ENCODE data around the gene PDK2.

- no peak for TF ChIP-seq POLR2A (IDR thresholded peaks at IDR 0.05; ENCODE audit: low read length)
- TF ChIP-seq GATA1 (IDR thresholded peaks at IDR 0.05; ENCODE audit: low read depth, low read length): no peak
Observed at GRCh38 chr17:50080827-50081226, 14.3 kb upstream of the PDK2 start.

Data from erythroblast (primary cell).